AG04450 (cell line): Measurements from ENCODE around the gene ADAM10. TPM values are rescaled to one million over a fixed set of nuclear protein-coding genes. Genes with fewer than 3 reads are reported as not detected.
A peak's percentile ranks its signal among the peaks of the same experiment; 100 is the strongest.

Experiments used
- CTCF ChIA-PET: fragments of 300-600, 350-600 bp; formaldehyde crosslinking; extraction: SDS; loops from one replicate; lab custom pipeline; 2022; ENCODE audit warnings: antibody characterized with exemption, inconsistent platforms; lab: Charles Lee
- POLR2A ChIA-PET: fragments of 350-600 bp; formaldehyde crosslinking; extraction: SDS; loops from one replicate; lab custom pipeline; 2021; ENCODE audit warnings: antibody characterized with exemption, inconsistent platforms; lab: Yijun Ruan, JAX
- DNase-seq: peaks from one replicate; pipeline ENCODE4 v3.0.0-alpha.2; 2011; ENCODE audit warnings: low read depth, low spot score
- H3K27ac ChIP-seq: one replicate; pipeline ENCODE4 v1.5.1; 2012; ENCODE audit warnings: low read depth, low read length, control low read depth
- H3K27me3 ChIP-seq: one replicate; pipeline ENCODE4 v1.6.0; 2012; ENCODE audit warnings: low read length; ENCODE audit not compliant: control insufficient read depth, insufficient read depth
- H3K4me3 ChIP-seq: 2 replicates; pipeline ENCODE4 v1.5.1; 2011; ENCODE audit warnings: mild to moderate bottlenecking, low read depth, low read length, control low read depth
- H3K9me3 ChIP-seq: 2 replicates; pipeline ENCODE4 v1.5.1; 2012; ENCODE audit warnings: low read length; ENCODE audit not compliant: control insufficient read depth, insufficient read depth
- polyA plus RNA-seq: library from polyadenylated mRNA; depleted of rRNA; stranded (reverse); fragments of >200 nt; gene quantifications from 2 replicates; pipeline ENCODE4 v1.2.3, GENCODE V29; 2011
- TF ChIP-seq, protein P1 (sequence below): IDR thresholded peaks from 2 replicates; pipeline ENCODE4 v1.5.1; 2011; ENCODE audit warnings: low read depth, low read length, control low read depth, inconsistent platforms

ADAM10 gene
- polyA plus RNA-seq, 1 experiment: 220 TPM

GRCh38 chr15:58748852-58749531 is 515 bp downstream of the ADAM10 start:
- POLR2A ChIA-PET: interaction anchor here (0.7 to 3.2 kb wide), 8 partner anchors 11 to 537 kb away, joined by 3 to 75 read pairs (median 6); partner anchors contain the start of gene MINDY2
- no peak for DNase-seq
- Histone ChIP-seq H3K27me3 (no peaks in the 10 kb centered on the region), H3K9me3 (no peaks in the 10 kb centered on the region), H3K4me3 (peak overlapping the region; percentile 70), H3K27ac (peak overlapping the region; percentile 89)
- TF ChIP-seq, protein P1, sequence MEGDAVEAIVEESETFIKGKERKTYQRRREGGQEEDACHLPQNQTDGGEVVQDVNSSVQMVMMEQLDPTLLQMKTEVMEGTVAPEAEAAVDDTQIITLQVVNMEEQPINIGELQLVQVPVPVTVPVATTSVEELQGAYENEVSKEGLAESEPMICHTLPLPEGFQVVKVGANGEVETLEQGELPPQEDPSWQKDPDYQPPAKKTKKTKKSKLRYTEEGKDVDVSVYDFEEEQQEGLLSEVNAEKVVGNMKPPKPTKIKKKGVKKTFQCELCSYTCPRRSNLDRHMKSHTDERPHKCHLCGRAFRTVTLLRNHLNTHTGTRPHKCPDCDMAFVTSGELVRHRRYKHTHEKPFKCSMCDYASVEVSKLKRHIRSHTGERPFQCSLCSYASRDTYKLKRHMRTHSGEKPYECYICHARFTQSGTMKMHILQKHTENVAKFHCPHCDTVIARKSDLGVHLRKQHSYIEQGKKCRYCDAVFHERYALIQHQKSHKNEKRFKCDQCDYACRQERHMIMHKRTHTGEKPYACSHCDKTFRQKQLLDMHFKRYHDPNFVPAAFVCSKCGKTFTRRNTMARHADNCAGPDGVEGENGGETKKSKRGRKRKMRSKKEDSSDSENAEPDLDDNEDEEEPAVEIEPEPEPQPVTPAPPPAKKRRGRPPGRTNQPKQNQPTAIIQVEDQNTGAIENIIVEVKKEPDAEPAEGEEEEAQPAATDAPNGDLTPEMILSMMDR: no peak
- CTCF ChIA-PET: interaction anchor here (1.5 to 1.8 kb wide), 2 partner anchors 22 to 521 kb away, joined by 6 to 19 read pairs; partner anchors contain the start of gene MINDY2

- TF ChIP-seq, protein P1: no peak
- H3K27me3 ChIP-seq: no peaks in the 10 kb centered on the region
- DNase-seq: no peak
- no peaks in the 10 kb centered on the region for H3K9me3 ChIP-seq
- H3K27ac ChIP-seq: peak overlapping the region; percentile 73
- H3K4me3 ChIP-seq: peak overlapping the region; percentile 70
- ChIA-PET POLR2A (interaction anchor here (2.0 to 3.2 kb wide), 3 partner anchors 16 to 416 kb away, joined by 7 to 75 read pairs (median 16); partner anchors contain the start of gene MINDY2), CTCF (interaction anchor here (0.6 kb wide), 1 partner anchor 69 kb away, joined by 3 read pairs; no protein-coding TSS in a partner anchor)
Observed at GRCh38 chr15:58748040-58748851, 1.3 kb downstream of the ADAM10 start.

- Histone ChIP-seq H3K4me3 (peak overlapping the region; percentile 21; the same call in 1 of the 2 replicates), H3K27me3 (no peaks in the 10 kb centered on the region), H3K27ac (no peak overlapping the region), H3K9me3 (no peaks in the 10 kb centered on the region)
- TF ChIP-seq, protein P1: no peak
- POLR2A ChIA-PET: interaction anchor here (1.1 kb wide), 1 partner anchor 24 kb away, joined by 3 read pairs; no protein-coding TSS in a partner anchor
- no peak for DNase-seq
- CTCF ChIA-PET: no interaction called here
Observed at GRCh38 chr15:58746174-58746573, 3.3 kb downstream of the ADAM10 start.

DNA sequence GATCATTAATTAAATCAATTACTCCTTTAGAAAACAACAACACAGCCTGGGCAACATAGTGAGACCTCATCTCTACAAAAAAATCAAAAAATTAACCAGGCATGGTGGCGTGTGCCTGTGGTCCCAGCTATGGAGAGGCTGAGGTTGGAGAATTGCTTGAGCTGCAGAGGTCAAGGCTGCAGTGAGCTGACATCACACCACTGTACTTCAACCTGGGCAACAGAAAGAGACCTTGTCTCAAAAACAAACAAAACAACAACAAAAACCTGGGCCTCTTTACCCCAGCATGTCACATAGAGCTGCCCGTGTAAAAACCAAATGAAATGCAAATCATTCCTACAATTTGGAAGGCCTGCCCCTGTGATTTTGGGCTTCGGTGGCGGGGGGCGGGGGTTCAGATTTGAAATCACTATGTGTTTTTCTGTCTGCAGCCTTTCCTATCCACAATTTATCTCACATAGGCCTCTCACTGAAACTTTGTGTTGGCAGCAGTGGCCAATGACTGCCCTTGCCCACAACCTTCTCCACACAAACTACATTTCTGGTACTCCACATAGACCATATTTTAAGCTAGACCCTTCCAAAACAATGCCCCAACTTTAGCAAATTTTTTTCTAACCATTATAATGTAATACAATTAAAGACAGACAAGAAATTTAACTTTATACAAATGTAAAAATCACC is 6.5 kb downstream of the ADAM10 start:
- ChIA-PET POLR2A (interaction anchor here (1.0 to 1.1 kb wide), 4 partner anchors 11 to 539 kb away, joined by 3 to 7 read pairs (median 4); partner anchors contain the start of gene MINDY2), CTCF (interaction anchor here (0.8 to 1.8 kb wide), 2 partner anchors 28 to 531 kb away, joined by 3 to 6 read pairs; partner anchors contain the start of gene MINDY2)
- no peak for DNase-seq
- H3K9me3 ChIP-seq: no peaks in the 10 kb centered on the region
- no peaks in the 10 kb centered on the region for H3K27me3 ChIP-seq
- H3K4me3 ChIP-seq: no peak overlapping the region
- H3K27ac ChIP-seq: peak overlapping the region; percentile 66
- TF ChIP-seq, protein P1: no peak
